Measurements from ENCODE around the gene ZNF333.
"Not testable (repeated sequence)": the region's sequence is repeated elsewhere in the genome, so short reads cannot be mapped to it uniquely, and the experiment has no call there.

ZNF333 gene

DNA sequence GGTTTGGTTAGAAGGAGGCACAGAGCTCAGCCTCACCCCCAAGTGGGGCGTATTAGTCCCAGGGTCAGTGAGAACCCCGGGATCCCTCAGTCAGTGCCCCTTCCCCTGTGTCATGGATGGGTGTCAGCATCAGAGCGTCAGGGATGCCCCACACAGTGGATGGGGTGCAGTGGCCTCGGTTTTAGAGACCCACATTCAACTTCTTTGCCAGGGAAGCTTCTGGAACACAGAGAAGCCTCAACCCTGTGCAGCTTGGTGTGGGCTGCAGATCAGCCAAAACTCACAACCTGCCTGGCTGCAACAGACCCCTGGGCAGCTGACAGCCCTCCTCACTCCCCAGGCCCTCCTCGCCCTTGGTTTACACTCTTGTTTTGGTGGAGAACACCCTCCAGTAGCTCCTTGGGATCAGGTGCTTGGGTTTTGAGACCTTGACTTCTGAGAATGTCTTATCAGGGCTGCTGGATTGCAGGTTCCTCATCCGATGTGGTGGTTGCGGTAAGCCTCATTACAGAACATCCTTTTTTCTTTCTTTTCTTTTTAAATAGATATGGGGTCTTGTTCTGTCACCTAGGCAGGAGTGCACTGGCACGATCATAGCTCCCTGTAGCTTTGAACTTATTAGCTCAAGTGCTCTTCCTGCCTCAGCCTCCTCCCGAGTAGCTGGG lies 11.0 kb downstream of the ZNF333 start:
- no peak for DNase-seq

DNA sequence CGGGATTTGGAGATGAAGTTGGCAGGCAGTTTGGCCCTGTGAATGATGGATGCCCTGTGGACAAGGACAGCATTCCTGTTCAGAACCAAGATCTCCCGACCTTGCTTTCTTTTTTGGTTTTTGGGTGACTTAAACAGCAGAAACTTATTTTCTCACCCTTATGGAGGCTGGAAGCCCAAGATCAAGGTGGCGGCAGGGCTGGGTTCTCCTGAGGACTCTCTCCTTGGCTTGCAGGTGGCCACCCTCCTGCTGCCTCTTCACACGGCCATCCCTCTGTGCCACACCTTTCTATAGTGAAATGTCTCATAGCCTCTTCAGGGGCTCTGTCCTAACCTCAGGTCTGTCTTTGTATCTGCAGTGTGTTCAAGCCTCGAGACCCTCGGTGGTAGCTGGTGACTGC lies 14.0 kb downstream of the ZNF333 start:
- DNase-seq = no peak

- no peak for DNase-seq
Measured at GRCh38 chr19:14704450-14704849, 14.6 kb downstream of the ZNF333 start.

DNA sequence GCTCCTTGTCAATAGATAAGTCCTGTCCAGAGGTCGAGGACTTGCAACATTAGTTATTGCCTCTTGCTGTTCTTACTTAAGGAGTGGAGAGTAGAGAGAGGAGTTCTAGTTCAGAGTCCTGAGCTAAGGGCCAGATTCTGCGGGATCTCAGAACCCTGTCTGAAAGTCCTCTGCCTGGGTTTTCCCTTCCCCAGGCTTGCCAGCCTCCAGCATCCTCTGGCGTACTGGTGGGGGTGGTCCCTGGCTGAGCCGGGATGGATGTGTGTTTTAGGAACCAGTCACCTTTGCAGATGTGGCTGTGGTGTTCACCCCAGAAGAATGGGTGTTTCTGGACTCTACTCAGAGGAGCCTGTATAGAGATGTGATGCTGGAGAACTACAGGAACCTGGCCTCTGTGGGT lies 26.0 kb downstream of the ZNF333 start:
- no peak for DNase-seq

- DNase-seq = no peak
Measured at GRCh38 chr19:14718522-14719116, 28.8 kb downstream of the ZNF333 start.

DNA sequence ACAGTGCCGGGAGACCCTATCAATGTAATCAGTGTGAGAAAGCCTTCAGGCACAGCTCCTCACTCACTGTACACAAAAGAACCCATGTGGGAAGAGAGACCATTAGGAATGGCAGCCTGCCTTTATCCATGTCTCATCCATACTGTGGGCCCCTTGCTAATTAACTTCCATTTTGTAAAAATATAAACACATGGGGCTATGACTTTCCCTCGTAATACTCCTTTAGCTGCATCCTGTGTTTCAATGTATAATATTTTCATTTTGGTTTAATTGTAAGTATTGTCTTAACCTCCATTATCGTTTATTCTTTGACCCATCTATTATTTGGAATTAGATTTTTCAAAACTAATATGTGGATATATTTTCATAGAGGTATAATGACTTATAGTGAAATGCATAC lies 29.3 kb downstream of the ZNF333 start:
- DNase-seq = no peak

DNA sequence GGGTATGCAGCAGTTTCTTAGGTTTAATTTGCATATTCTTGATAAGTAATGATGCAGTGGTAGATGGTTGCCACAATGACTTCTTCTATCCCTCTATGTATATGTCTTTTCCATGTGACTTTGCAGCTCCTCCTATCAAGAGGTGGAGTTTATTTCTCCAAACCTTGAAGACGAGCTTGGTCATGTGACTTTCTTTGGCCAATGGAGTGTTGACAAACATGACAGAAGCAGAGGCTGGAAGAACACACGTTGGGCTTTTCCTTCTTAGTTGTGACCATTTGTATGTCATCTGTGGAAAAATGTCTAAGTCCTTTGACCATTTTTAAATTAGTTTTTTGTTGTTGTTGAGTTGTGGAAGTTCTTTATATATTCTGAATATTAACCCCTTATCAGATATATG lies 32.3 kb downstream of the ZNF333 start:
- no peak for DNase-seq

DNA sequence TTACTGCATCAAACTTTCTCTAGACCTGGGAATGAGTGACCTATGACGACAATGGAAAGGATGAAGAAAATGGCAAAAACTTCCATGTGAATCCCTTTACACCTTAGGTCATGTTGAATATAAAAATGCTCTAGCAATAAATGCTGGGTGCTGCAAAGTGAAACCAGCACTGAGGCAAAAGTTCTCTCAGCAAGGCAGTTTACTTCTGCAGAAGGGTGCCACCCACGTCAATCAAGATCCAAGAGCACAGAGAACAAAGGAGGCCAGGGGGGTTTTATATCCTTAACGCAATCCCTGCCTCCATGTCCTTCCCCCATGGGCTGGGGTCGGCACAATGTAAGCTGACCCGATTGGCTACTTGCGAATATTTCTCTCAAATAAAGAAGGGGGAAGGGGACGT lies 38.7 kb downstream of the ZNF333 start:
- DNase-seq = no peak

GRCh38 chr19:14731200-14731599 lies 41.4 kb downstream of the ZNF333 start:
- no peak for DNase-seq

DNA sequence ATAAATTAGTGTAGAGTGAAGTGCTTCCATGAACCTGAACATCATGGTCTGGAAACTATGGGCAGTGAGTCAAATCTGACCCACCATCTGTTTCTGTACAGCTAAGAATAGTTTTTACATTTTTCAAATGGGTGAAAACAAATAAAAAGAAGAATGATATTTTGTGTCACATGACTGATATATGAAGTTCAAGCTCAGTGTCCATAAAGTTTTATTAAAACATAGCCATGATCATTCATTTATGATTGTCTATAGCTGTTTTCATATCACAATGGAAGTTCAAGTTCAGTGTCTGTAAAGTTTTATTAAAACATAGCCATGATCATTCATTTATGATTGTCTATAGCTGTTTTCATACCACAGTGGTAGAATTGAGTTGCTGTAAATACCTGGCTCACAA lies 42.7 kb downstream of the ZNF333 start:
- no peak for DNase-seq

- no peak for DNase-seq
Measured at GRCh38 chr19:14733574-14733973, 43.7 kb downstream of the ZNF333 start.

DNA sequence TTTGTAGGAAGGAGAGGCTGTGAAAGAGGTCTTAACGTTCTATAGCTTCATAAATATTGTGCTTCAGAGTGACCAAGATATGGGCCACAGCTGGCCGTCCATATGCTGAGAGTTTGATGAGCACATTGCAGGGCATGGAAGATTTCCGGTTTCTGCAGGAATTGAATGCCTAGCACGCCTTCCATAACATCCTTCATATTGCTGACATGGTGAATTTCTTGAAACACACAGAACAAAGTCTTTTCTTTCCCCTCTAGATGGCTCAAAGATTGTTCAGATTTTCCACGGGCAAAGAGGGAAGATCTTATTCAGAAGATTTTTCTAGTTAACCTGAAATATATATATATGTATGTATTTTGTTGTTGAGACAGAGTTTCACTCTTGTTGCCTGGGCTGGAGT lies 46.1 kb downstream of the ZNF333 start:
- DNase-seq = no peak

- no peak for DNase-seq
Measured at GRCh38 chr19:14746886-14747285, 57.0 kb downstream of the ZNF333 start.

GRCh38 chr19:14748601-14749000 lies 58.8 kb downstream of the ZNF333 start:
- DNase-seq = no peak

- no peak for DNase-seq
Measured at GRCh38 chr19:14758816-14759215, 69.0 kb downstream of the ZNF333 start.

DNA sequence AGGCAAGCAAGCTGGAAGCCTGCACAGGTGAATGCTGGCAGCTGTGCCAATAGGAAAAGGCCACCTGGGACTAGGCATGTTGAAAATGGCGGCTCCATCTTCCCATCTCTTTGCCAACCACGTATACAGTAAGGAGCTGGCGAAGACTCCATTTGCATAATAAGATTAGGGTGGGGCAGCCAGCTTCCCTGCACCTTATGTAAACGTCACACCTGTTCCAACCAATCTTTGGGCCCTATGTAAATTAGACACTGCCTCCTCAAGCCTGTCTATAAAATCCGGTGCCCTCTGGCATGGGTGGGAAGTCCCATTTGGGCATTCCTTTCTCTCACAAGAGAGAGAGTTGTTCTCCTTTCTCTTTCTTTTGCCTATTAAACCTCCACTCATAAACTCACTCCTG lies 71.8 kb downstream of the ZNF333 start:
- no peak for DNase-seq

DNA sequence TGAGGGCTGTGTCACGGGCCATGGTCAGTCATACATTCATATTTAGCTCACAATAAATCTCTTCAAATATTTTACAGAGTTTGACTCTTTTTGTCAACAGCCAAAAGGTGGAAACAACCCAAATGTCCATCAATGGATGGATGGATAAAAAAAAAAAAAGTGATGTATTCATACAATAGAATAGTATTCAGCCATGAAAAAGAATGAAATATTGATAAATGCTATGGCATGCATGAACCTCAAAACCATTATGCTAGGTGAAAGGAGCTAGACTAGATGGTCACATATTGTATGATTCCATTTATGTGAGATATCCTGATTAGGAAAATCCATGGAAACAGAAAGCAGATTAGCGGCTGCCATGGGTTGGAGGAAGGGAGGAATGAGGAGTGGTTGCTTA lies 72.3 kb downstream of the ZNF333 start:
- DNase-seq = no peak

- no peak for DNase-seq
Measured at GRCh38 chr19:14763497-14764145, 73.8 kb downstream of the ZNF333 start.

DNA sequence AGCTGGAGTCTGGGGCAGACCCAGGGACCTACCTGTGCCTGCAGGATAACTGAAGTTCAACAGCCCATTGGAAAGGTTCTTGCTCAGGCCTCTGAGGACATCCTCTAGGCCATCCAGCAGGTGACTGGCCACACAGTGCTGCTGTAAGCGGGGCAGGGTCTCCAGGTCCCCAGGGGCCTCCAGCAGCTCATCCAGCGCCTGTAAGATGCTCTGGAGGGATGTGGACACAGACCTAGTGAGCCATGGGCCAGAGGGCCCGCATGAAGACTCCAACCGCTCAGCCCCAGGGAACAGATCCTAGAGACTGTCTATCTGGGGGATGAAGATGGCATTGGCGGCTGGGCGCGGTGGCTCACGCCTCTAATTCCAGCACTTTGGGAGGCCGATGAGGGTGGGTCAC lies 74.6 kb downstream of the ZNF333 start:
- no peak for DNase-seq

DNA sequence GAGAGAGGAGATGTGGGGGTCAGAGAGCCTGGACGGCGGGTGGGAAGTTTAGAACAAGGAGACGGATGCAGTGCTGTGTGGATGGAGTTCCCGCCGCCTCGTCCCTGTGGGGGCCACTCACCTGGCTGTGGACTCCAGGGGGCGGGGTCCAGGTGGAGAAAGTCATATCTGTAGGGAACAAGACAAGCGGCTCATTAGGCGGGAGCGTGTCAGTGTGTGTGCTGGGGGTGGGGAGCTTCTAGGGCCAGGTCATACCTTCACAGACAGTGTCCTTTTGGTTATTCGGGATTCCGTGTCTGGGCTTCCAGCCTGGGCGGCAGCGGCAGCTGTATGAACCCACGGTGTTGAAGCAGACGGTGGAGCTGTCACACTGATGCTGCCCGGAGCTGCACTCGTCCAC lies 75.6 kb downstream of the ZNF333 start:
- DNase-seq = not testable (repeated sequence)

GRCh38 chr19:14765841-14766240 lies 76.0 kb downstream of the ZNF333 start:
- DNase-seq = not testable (repeated sequence)

DNA sequence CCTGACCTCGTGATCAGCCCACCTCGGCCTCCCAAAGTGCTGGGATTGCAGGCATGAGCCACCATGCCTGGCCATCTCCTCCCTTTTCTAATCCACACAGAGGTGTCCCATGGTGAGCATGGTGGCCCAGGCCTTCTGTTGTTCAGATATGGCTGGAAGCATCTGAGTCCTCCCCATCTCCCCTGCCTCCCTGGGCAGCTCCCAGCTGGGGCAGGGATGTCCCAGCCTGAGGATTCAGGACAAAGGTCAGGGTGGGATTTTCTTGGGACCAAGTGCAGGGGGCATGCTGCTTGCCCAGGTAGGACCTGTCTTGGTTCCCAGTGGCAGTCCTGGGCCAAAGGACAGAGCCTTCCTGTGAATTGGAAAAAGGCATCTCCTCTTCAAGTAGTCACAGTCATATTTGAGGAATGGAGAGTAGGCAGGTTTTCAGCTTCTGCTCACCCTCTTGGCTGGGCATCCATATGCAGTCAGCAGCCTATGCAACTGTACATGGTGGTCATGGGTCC lies 77.7 kb downstream of the ZNF333 start:
- DNase-seq = no peak

DNA sequence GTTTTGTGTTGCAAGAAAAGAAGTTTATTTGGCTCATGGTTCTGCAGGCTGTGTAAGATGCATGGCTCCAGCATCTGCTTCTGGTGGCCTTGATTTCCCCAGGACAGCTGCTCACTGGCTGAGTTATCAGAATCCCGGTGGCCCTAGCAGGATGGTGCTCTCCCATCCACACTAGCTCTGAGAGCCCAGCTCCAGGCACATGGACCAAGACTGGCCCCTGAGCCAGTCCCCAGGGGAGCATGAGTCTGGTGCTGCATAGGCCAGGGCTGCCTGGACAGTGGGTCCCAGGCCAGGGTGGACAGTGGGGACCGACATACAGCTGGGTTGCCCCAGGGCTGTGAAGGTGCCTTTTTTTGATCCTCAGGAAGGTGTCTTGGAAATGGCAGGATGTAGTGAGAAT lies 78.2 kb downstream of the ZNF333 start:
- DNase-seq = no peak

- DNase-seq = no peak
Measured at GRCh38 chr19:14769201-14769600, 79.4 kb downstream of the ZNF333 start.

All from EL (cell line).